Subcutaneous abdominal adipose tissue (tissue), 5 donors: ENCODE results near the gene ARHGEF40.

Experiments used
- H3K27ac ChIP-seq: one replicate; pipeline ENCODE4 v1.7.0; 2013; ENCODE audit warnings: low read depth, mild to moderate bottlenecking, inconsistent platforms, low read length, moderate library complexity
- H3K27me3 ChIP-seq, 5 donors: one replicate each; pipeline ENCODE4 v1.7.0; 2013; ENCODE audit warnings: low read length in 5 of 5, inconsistent platforms in 1 of 5; ENCODE audit not compliant: control insufficient read depth in 5 of 5, insufficient read depth in 4 of 5
- H3K36me3 ChIP-seq, 5 donors: one replicate each; pipeline ENCODE4 v1.7.0; 2013; ENCODE audit warnings: low read length in 5 of 5; ENCODE audit not compliant: control insufficient read depth in 5 of 5, insufficient read depth in 5 of 5
- H3K4me1 ChIP-seq, 5 donors: one replicate each; pipeline ENCODE4 v1.7.0; 2013; ENCODE audit warnings: low read length in 5 of 5, mild to moderate bottlenecking in 3 of 5, moderate library complexity in 1 of 5; ENCODE audit not compliant: control insufficient read depth in 5 of 5, insufficient read depth in 5 of 5
- H3K4me3 ChIP-seq, 5 donors: one replicate each; pipeline ENCODE4 v1.7.0; 2013; ENCODE audit warnings: low read length in 5 of 5, low read depth in 1 of 5
- H3K9ac ChIP-seq, 5 donors: one replicate each; pipeline ENCODE4 v1.7.0; 2013; ENCODE audit warnings: low read length in 5 of 5, mild to moderate bottlenecking in 4 of 5, moderate library complexity in 3 of 5
- H3K9me3 ChIP-seq, 5 donors: one replicate each; pipeline ENCODE4 v1.7.0; 2013; ENCODE audit warnings: low read length in 5 of 5; ENCODE audit not compliant: control insufficient read depth in 5 of 5
- donor health status: healthy.
- donor health status: healthy.
- donor health status: healthy.
- donor health status: healthy.
- donor health status: healthy.

ARHGEF40 gene

GRCh38 chr14:21070083-21070609 lies at the start of gene ARHGEF40:
ARHGEF40 (plus strand) TSS chr14:21070304; CDS start chr14:21070397, 93 bp downstream.
- peaks cover 16 to 59% (median 45%) of the 10 kb centered on the region in 5 donors for H3K4me1 ChIP-seq
- peak within 1 kb of the TSS; percentile 89 to 93 (median 92) for H3K9ac ChIP-seq
- H3K36me3 ChIP-seq = peaks cover 0 to 29% (median 23%) of the 10 kb centered on the region in 5 donors
- peak within 1 kb of the TSS; percentile 78 to 93 (median 87) for H3K4me3 ChIP-seq
- H3K9me3 ChIP-seq = no peaks in the 10 kb centered on the region
- H3K27me3 ChIP-seq = no peaks in the 10 kb centered on the region
- peak within 1 kb of the TSS; percentile 98 for H3K27ac ChIP-seq

- Histone ChIP-seq H3K36me3 (peaks cover 5 to 60% (median 53%) of the 10 kb centered on the region in 5 donors), H3K9me3 (no peaks in the 10 kb centered on the region), H3K27ac (no peak overlapping the region), H3K4me3 (no peak overlapping the region), H3K9ac (no peak overlapping the region), H3K4me1 (peaks cover 3 to 34% (median 31%) of the 10 kb centered on the region in 5 donors), H3K27me3 (no peaks in the 10 kb centered on the region)
These were observed 49.0 kb upstream of the ARHGEF40 start for GRCh38 chr14:21020977-21021545.

GRCh38 chr14:21022686-21023085 lies 47.4 kb upstream of the ARHGEF40 start:
- peaks cover 3 to 42% (median 33%) of the 10 kb centered on the region in 5 donors for H3K4me1 ChIP-seq
- peak overlapping the region in 4 of 5 donors; percentile 75 to 87 (median 82) for H3K4me3 ChIP-seq

GRCh38 chr14:21023174-21023573 lies 46.9 kb upstream of the ARHGEF40 start:
- H3K9ac ChIP-seq = peak overlapping the region in 2 of 5 donors; percentile 77 to 84
- H3K27ac ChIP-seq = peak overlapping the region; percentile 65
- peak overlapping the region in 4 of 5 donors; percentile 75 to 87 (median 82) for H3K4me3 ChIP-seq

More at GRCh38 chr14:21022686-21023085, 47.4 kb upstream of the ARHGEF40 start:
- peaks cover 3 to 45% (median 40%) of the 10 kb centered on the region in 5 donors for H3K36me3 ChIP-seq
- H3K9ac ChIP-seq = peak overlapping the region in 2 of 5 donors; percentile 41 to 84
- no peak overlapping the region for H3K27ac ChIP-seq
- H3K9me3 ChIP-seq = no peaks in the 10 kb centered on the region
- H3K27me3 ChIP-seq = no peaks in the 10 kb centered on the region

GRCh38 chr14:21023817-21024584 lies 46.1 kb upstream of the ARHGEF40 start:
- Histone ChIP-seq H3K9ac (peak overlapping the region; percentile 66 to 84 (median 71)), H3K4me1 (peaks cover 3 to 42% (median 33%) of the 10 kb centered on the region in 5 donors), H3K36me3 (peaks cover under 1 to 32% (median 27%) of the 10 kb centered on the region in 5 donors), H3K27ac (peak overlapping the region; percentile 65), H3K4me3 (peak overlapping the region; percentile 75 to 87 (median 82)), H3K27me3 (no peaks in the 10 kb centered on the region), H3K9me3 (no peaks in the 10 kb centered on the region)

More at GRCh38 chr14:21023174-21023573, 46.9 kb upstream of the ARHGEF40 start:
- no peaks in the 10 kb centered on the region for H3K27me3 ChIP-seq
- H3K4me1 ChIP-seq = peaks cover 3 to 42% (median 33%) of the 10 kb centered on the region in 5 donors
- H3K36me3 ChIP-seq = peaks cover 3 to 40% (median 35%) of the 10 kb centered on the region in 5 donors
- no peaks in the 10 kb centered on the region for H3K9me3 ChIP-seq

GRCh38 chr14:21024585-21025370 lies 45.3 kb upstream of the ARHGEF40 start, which contains the start of gene NDRG2:
NDRG2 (minus strand) TSS chr14:21025061; CDS start chr14:21023315, 1,746 bp downstream.
- peak within 1 kb of the TSS; percentile 77 to 87 (median 82) for H3K4me3 ChIP-seq
- H3K4me1 ChIP-seq = peaks cover 3 to 42% (median 33%) of the 10 kb centered on the region in 5 donors
- no peaks in the 10 kb centered on the region for H3K9me3 ChIP-seq
- peak within 1 kb of the TSS; percentile 65 for H3K27ac ChIP-seq
- no peaks in the 10 kb centered on the region for H3K27me3 ChIP-seq
- H3K36me3 ChIP-seq = peaks cover 0 to 24% (median 19%) of the 10 kb centered on the region in 5 donors
- peak within 1 kb of the TSS; percentile 66 to 84 (median 71) for H3K9ac ChIP-seq

- Histone ChIP-seq H3K4me1 (peaks cover 3 to 42% (median 33%) of the 10 kb centered on the region in 5 donors), H3K4me3 (peak overlapping the region; percentile 61 to 84 (median 77)), H3K27me3 (no peaks in the 10 kb centered on the region), H3K9me3 (no peaks in the 10 kb centered on the region), H3K9ac (peak overlapping the region in 3 of 5 donors; percentile 33 to 65 (median 43)), H3K36me3 (peaks cover 0 to 18% (median 14%) of the 10 kb centered on the region in 5 donors), H3K27ac (peak overlapping the region; percentile 62)
These were observed 44.5 kb upstream of the ARHGEF40 start for GRCh38 chr14:21025371-21026273.

GRCh38 chr14:21026274-21026987 lies 43.7 kb upstream of the ARHGEF40 start:
- H3K36me3 ChIP-seq = peaks cover 0 to 10% (median 6%) of the 10 kb centered on the region in 5 donors
- no peaks in the 10 kb centered on the region for H3K9me3 ChIP-seq
- H3K4me3 ChIP-seq = peak overlapping the region in 1 of 5 donors; percentile 25
- peaks cover 3 to 42% (median 33%) of the 10 kb centered on the region in 5 donors for H3K4me1 ChIP-seq
- peak overlapping the region; percentile 35 for H3K27ac ChIP-seq
- no peaks in the 10 kb centered on the region for H3K27me3 ChIP-seq
- H3K9ac ChIP-seq = peak overlapping the region in 1 of 5 donors; percentile 48
